ENCODE results near the gene FARP1. TPM values are rescaled to one million over a fixed set of nuclear protein-coding genes. Genes with fewer than 3 reads are reported as not detected.

The FARP1 gene
- total RNA-seq, 2 experiments from 2014 or later = 0.55 to 1.9 TPM

GRCh38 chr13:98214008-98214643 lies 71.2 kb downstream of the FARP1 start:
- no peaks in the 10 kb centered on the region for H3K9me3 Mint-ChIP-seq
- ATAC-seq (ENCODE audit: low read depth) = no peak
- H3K4me3 Mint-ChIP-seq = no peak overlapping the region
- H3K4me1 Mint-ChIP-seq = no peaks in the 10 kb centered on the region
- H3K36me3 Mint-ChIP-seq = no peaks in the 10 kb centered on the region
- POLR2A ChIA-PET = no interaction called here
- peaks cover 2% of the 10 kb centered on the region for H3K27me3 Mint-ChIP-seq
- no peak for DNase-seq
- no peak overlapping the region for H3K27ac Mint-ChIP-seq

DNA sequence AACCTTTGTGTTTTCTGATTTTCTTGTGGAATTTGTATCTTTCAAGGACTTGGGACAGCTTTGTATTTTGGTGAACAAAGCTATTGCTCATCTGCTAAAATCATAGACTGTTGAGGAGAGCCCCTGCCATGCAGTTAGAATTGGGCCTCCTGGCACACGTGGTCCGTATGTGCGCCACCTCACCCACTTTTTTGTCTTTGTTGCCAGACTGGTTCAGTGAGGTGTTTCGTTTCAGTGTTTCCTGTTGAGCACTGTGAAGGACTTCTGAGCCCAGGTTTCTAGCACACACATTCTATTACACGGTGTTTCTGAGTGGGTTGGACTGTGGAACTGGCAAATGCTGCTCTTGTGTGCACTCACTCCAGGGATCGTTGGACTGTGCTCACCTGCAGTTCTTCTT lies 71.8 kb downstream of the FARP1 start:
- no peak for ATAC-seq (ENCODE audit: low read depth)
- H3K4me3 Mint-ChIP-seq = no peak overlapping the region
- POLR2A ChIA-PET = no interaction called here
- H3K27me3 Mint-ChIP-seq = peaks cover 2% of the 10 kb centered on the region
- H3K4me1 Mint-ChIP-seq = no peaks in the 10 kb centered on the region
- no peaks in the 10 kb centered on the region for H3K9me3 Mint-ChIP-seq
- DNase-seq = no peak
- H3K36me3 Mint-ChIP-seq = no peaks in the 10 kb centered on the region
- no peak overlapping the region for H3K27ac Mint-ChIP-seq

GRCh38 chr13:98215508-98215907 lies 72.6 kb downstream of the FARP1 start:
- no peak for ATAC-seq (ENCODE audit: low read depth)
- POLR2A ChIA-PET = no interaction called here
- Mint-ChIP-seq H3K9me3 (no peaks in the 10 kb centered on the region), H3K4me3 (no peak overlapping the region), H3K27me3 (peaks cover 2% of the 10 kb centered on the region), H3K27ac (no peak overlapping the region), H3K4me1 (no peaks in the 10 kb centered on the region), H3K36me3 (no peaks in the 10 kb centered on the region)
- no peak for DNase-seq

DNA sequence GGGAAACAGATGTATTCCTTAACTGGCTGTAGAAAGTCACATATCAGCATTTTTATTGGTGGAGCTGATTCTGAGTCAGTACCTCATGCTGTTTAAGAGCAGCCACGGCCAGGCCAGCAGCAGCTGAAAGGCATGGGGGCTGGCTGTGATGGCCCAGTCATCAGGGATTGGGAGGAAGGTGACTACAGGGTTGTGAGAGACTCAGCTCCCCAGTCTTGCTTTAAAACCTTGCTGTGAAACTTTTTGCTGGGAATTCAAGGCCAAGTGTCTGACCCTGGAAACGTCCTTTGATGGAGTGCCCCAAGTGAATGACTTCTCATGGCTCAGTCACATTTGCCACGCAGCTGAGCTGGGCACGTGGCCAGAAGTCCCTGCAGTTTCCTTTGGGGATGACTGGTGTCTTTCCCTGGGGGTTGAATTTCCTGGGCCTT lies 73.3 kb downstream of the FARP1 start:
- Mint-ChIP-seq H3K27ac (no peak overlapping the region), H3K4me1 (no peaks in the 10 kb centered on the region), H3K27me3 (peaks cover 7% of the 10 kb centered on the region), H3K4me3 (no peak overlapping the region), H3K9me3 (no peaks in the 10 kb centered on the region), H3K36me3 (no peaks in the 10 kb centered on the region)
- DNase-seq (no peak), ATAC-seq (ENCODE audit: low read depth) (no peak)
- POLR2A ChIA-PET = no interaction called here

GRCh38 chr13:98216711-98217285 lies 73.9 kb downstream of the FARP1 start:
- Mint-ChIP-seq H3K4me1 (no peaks in the 10 kb centered on the region), H3K27me3 (peaks cover 7% of the 10 kb centered on the region), H3K27ac (no peak overlapping the region), H3K4me3 (no peak overlapping the region), H3K36me3 (no peaks in the 10 kb centered on the region), H3K9me3 (no peaks in the 10 kb centered on the region)
- DNase-seq (no peak), ATAC-seq (ENCODE audit: low read depth) (no peak)
- POLR2A ChIA-PET = no interaction called here

GRCh38 chr13:98217597-98217996 lies 74.7 kb downstream of the FARP1 start:
- POLR2A ChIA-PET = no interaction called here
- Mint-ChIP-seq H3K9me3 (no peaks in the 10 kb centered on the region), H3K36me3 (no peaks in the 10 kb centered on the region), H3K4me3 (no peak overlapping the region), H3K27me3 (peaks cover 7% of the 10 kb centered on the region), H3K4me1 (no peaks in the 10 kb centered on the region), H3K27ac (no peak overlapping the region)
- no peak for DNase-seq
- ATAC-seq (ENCODE audit: low read depth) = no peak

- Mint-ChIP-seq H3K27me3 (peaks cover 7% of the 10 kb centered on the region), H3K4me1 (no peaks in the 10 kb centered on the region), H3K9me3 (no peaks in the 10 kb centered on the region), H3K27ac (no peak overlapping the region), H3K36me3 (no peaks in the 10 kb centered on the region), H3K4me3 (no peak overlapping the region)
- ATAC-seq (ENCODE audit: low read depth) = no peak
- POLR2A ChIA-PET = no interaction called here
- no peak for DNase-seq
Measured at GRCh38 chr13:98219685-98220084, 76.8 kb downstream of the FARP1 start.

GRCh38 chr13:98220271-98220791 lies 77.4 kb downstream of the FARP1 start:
- ATAC-seq (ENCODE audit: low read depth) (no peak), DNase-seq (no peak)
- no peaks in the 10 kb centered on the region for H3K36me3 Mint-ChIP-seq
- H3K27me3 Mint-ChIP-seq = peaks cover 7% of the 10 kb centered on the region
- no peaks in the 10 kb centered on the region for H3K4me1 Mint-ChIP-seq
- H3K4me3 Mint-ChIP-seq = no peak overlapping the region
- no peak overlapping the region for H3K27ac Mint-ChIP-seq
- POLR2A ChIA-PET = no interaction called here
- H3K9me3 Mint-ChIP-seq = no peaks in the 10 kb centered on the region

GRCh38 chr13:98221234-98221633 lies 78.3 kb downstream of the FARP1 start:
- Mint-ChIP-seq H3K27me3 (peaks cover 7% of the 10 kb centered on the region), H3K36me3 (no peaks in the 10 kb centered on the region), H3K4me1 (no peaks in the 10 kb centered on the region), H3K27ac (no peak overlapping the region), H3K9me3 (no peaks in the 10 kb centered on the region), H3K4me3 (no peak overlapping the region)
- POLR2A ChIA-PET = no interaction called here
- no peak for ATAC-seq (ENCODE audit: low read depth)
- no peak for DNase-seq

DNA sequence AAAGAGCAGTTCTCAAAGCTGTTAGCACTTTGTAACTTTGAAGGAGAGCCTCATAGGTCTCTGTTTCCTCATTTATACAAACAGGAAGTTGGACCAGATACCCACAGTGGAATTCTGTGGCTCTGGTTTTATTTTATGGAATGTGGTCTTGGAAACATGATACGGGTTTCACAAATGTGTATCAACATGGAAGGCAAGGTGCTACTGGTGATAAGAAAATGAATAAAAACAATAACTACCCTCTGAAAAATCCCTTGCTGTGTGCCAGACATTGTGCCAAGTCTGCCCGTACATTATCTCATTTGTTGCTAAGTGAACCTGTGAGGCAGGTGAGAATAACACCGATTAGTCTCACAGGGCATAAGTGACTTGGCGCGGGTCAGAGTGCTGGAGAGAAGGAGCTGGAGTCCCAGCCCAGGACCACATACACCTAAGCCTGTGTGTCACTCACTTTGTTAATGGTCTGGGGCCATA lies 79.2 kb downstream of the FARP1 start:
- Mint-ChIP-seq H3K4me3 (no peak overlapping the region), H3K9me3 (no peaks in the 10 kb centered on the region), H3K27me3 (peaks cover 7% of the 10 kb centered on the region), H3K36me3 (no peaks in the 10 kb centered on the region), H3K4me1 (no peaks in the 10 kb centered on the region), H3K27ac (no peak overlapping the region)
- POLR2A ChIA-PET = no interaction called here
- DNase-seq (no peak), ATAC-seq (ENCODE audit: low read depth) (no peak)

DNA sequence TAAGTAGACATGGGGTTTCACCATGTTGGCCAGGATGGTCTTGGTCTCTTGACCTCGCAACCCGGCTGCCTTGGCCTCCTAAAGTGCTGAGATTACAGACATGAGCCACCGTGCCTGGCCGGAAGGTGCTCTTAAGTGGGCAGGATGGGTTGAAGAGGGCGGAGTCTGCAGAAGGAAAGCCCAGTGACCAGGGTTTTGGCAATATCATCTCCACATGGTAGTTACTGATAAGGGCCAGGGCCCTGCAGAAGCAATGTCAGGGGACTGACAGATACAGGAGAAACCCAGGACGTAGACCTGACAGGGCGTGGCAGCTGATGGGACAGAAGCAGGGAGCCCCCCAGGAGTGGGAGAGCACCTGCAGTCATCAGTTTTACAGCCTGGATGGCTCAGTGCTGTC lies 79.9 kb downstream of the FARP1 start:
- no peak for ATAC-seq (ENCODE audit: low read depth)

GRCh38 chr13:98223741-98224140 lies 80.8 kb downstream of the FARP1 start:
- peaks cover 6% of the 10 kb centered on the region for H3K27me3 Mint-ChIP-seq
- H3K36me3 Mint-ChIP-seq = no peaks in the 10 kb centered on the region
- H3K4me1 Mint-ChIP-seq = no peaks in the 10 kb centered on the region
- H3K27ac Mint-ChIP-seq = no peak overlapping the region
- no peaks in the 10 kb centered on the region for H3K9me3 Mint-ChIP-seq
- POLR2A ChIA-PET = no interaction called here
- ATAC-seq (ENCODE audit: low read depth) (no peak), DNase-seq (no peak)
- no peak overlapping the region for H3K4me3 Mint-ChIP-seq

More for the DNA sequence above, 79.9 kb downstream of the FARP1 start:
- H3K27ac Mint-ChIP-seq = no peak overlapping the region
- no peaks in the 10 kb centered on the region for H3K4me1 Mint-ChIP-seq
- H3K27me3 Mint-ChIP-seq = peaks cover 7% of the 10 kb centered on the region
- no peak overlapping the region for H3K4me3 Mint-ChIP-seq
- no peaks in the 10 kb centered on the region for H3K36me3 Mint-ChIP-seq
- DNase-seq = no peak
- H3K9me3 Mint-ChIP-seq = no peaks in the 10 kb centered on the region
- POLR2A ChIA-PET = no interaction called here

DNA sequence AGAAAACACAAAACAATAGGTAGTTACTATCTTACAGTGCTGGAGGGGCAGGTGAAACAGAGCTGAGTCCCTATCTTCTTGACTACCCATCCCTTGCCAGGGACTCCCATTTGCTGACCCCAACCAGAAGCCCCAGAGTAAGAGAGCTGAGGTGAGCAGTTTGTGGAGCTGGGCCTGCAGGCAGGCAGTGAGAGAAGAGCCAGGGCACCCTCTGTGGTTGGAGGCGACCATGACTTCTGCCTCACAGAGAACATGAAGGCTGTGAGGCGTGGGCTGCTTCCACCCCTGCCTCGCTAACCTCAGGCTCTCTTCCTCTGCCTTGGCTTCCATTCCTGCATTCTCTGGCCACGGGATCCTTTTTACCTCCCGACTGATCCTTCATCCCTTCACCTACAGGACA lies 81.7 kb downstream of the FARP1 start:
- Mint-ChIP-seq H3K4me3 (no peak overlapping the region), H3K36me3 (no peaks in the 10 kb centered on the region), H3K4me1 (no peaks in the 10 kb centered on the region), H3K27ac (no peak overlapping the region), H3K9me3 (no peaks in the 10 kb centered on the region), H3K27me3 (peaks cover 6% of the 10 kb centered on the region)
- ATAC-seq (ENCODE audit: low read depth) = no peak
- DNase-seq = no peak
- POLR2A ChIA-PET = no interaction called here
